OCI-LY3 (cell line): ENCODE measurements around the gene AKT3.

Experiments used
- CTCF ChIP-seq: fragments of 200-600, 300-600 bp; sonication (generic); IDR thresholded peaks from 2 replicates; pipeline ENCODE4 v1.5.1; 2014; ENCODE audit warnings: antibody characterized with exemption, low read length, low read depth
- EZH2phosphoT487 ChIP-seq: fragments of 200-600 bp; shearing (Covaris generic); IDR thresholded peaks from 2 replicates; pipeline ENCODE4 v1.6.1; 2018; ENCODE audit warnings: antibody characterized with exemption, mixed run types, low read depth

DNA sequence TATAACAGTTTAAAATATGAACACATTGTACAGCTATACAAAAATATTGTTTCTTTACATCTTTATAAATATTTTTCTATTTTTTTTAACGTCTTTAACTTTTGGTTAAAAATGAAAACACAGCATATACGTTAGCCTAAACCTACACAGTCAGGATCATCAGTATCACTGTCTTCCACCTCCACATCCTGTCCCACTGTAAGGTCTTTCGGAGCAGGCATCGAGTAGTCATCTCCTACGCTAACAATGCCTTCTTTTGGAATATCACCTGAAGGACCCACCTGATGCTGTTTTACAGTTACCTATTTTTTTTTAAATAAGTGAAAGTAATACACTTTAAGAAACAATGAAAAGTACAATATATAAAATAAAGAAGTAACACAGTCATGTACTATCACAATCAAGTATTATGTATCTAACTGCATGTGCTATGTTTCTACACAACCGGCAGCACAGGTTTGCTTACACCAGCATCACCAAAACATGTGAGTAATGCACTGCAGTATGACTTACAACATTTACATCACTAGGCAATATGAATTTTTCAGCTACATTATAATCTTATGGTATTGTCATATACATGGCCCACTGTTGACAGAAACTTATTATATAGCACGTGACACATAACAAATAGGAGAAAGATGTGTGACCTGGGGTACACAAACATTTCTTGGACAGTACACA lies 254.4 kb downstream of the AKT3 start:
- TF ChIP-seq CTCF (no peak), EZH2phosphoT487 (no peak)
